CD14-positive monocyte (primary cell): ENCODE data around the gene SPATA2. TPM values are rescaled to one million over a fixed set of nuclear protein-coding genes. Genes with fewer than 3 reads are reported as not detected.

Experiments
- DNase-seq, 3 donors: peaks; one replicate each; pipeline ENCODE4 v3.0.0-alpha.2; 2011 to 2022
- H2AFZ ChIP-seq: 2 replicates; pipeline ENCODE4 v1.6.0; 2012; ENCODE audit warnings: mild to moderate bottlenecking, low read depth, low read length, inconsistent platforms; ENCODE audit not compliant: insufficient read depth, poor library complexity, severe bottlenecking
- H3K27ac ChIP-seq, 2 donors: 1 replicate in 1 of 2; 2 replicates in 1 of 2; pipeline ENCODE4 v1.5.1; 2012 to 2013; ENCODE audit warnings: low read length in 2 of 2, control low read depth in 1 of 2, inconsistent platforms in 1 of 2, low read depth in 1 of 2, mild to moderate bottlenecking in 1 of 2
- H3K27me3 ChIP-seq, 2 donors: one replicate each; pipeline versions ENCODE4 v1.6.0 to v1.6.1; 2011 to 2013; ENCODE audit warnings: low read length in 2 of 2; ENCODE audit not compliant: control insufficient read depth in 2 of 2, insufficient read depth in 2 of 2
- H3K36me3 ChIP-seq, 2 donors: replicated peaks in 1 of 2; 1 replicate in 1 of 2; 2 replicates in 1 of 2; pipeline versions ENCODE4 v1.5.1 to v1.6.1; 2012 to 2013; ENCODE audit warnings: low read length in 2 of 2, control low read depth in 1 of 2, inconsistent platforms in 1 of 2, mild to moderate bottlenecking in 1 of 2; ENCODE audit not compliant: insufficient read depth in 2 of 2, control insufficient read depth in 1 of 2
- H3K4me1 ChIP-seq, 2 donors: 1 replicate in 1 of 2; 2 replicates in 1 of 2; pipeline versions ENCODE4 v1.5.1 to v1.6.1; 2012 to 2013; ENCODE audit warnings: low read length in 2 of 2, control low read depth in 1 of 2, inconsistent platforms in 1 of 2, mild to moderate bottlenecking in 1 of 2, moderate library complexity in 1 of 2; ENCODE audit not compliant: insufficient read depth in 2 of 2, control insufficient read depth in 1 of 2
- H3K4me2 ChIP-seq: replicated peaks from 2 replicates; pipeline ENCODE3; 2012; ENCODE audit warnings: low read length, moderate library complexity, mild to moderate bottlenecking; ENCODE audit not compliant: poor library complexity, severe bottlenecking; ENCODE audit errors: extremely low read depth
- H3K4me3 ChIP-seq, 3 experiments: fragments of 200-600 bp in 1 of 3; sonication (generic) in 1 of 3; replicated peaks in 1 of 3; 1 replicate in 2 of 3; 2 replicates in 1 of 3; pipeline ENCODE4 v1.5.1; 2011 to 2013; ENCODE audit warnings: low read length in 3 of 3, mild to moderate bottlenecking in 3 of 3, control low read depth in 2 of 3, low read depth in 2 of 3, inconsistent platforms in 1 of 3, moderate library complexity in 1 of 3
- H3K79me2 ChIP-seq: 2 replicates; pipeline ENCODE4 v1.6.0; 2012; ENCODE audit warnings: mild to moderate bottlenecking, control low read depth, inconsistent platforms, low read length, moderate library complexity; ENCODE audit not compliant: insufficient read depth
- H3K9ac ChIP-seq: 2 replicates; pipeline ENCODE4 v1.6.0; 2017; ENCODE audit warnings: low read length, mild to moderate bottlenecking; ENCODE audit not compliant: insufficient read depth, poor library complexity, severe bottlenecking
- H3K9me3 ChIP-seq, 2 donors: replicated peaks in 1 of 2; 1 replicate in 1 of 2; 2 replicates in 1 of 2; pipeline versions ENCODE4 v1.5.1 to v1.6.1; 2012 to 2013; ENCODE audit warnings: low read length in 2 of 2, control low read depth in 1 of 2; ENCODE audit not compliant: control insufficient read depth in 1 of 2, insufficient read depth in 1 of 2
- H4K20me1 ChIP-seq: 2 replicates; pipeline ENCODE4 v1.6.0; 2012; ENCODE audit warnings: mild to moderate bottlenecking, low read length, control low read depth, moderate library complexity; ENCODE audit not compliant: insufficient read depth
- H3K27ac Mint-ChIP-seq, 7 donors: one replicate each; pipeline ENCODE4 v1.8.0; 2020; ENCODE audit warnings: mild to moderate bottlenecking in 7 of 7, mixed read lengths in 7 of 7, moderate library complexity in 6 of 7, inconsistent platforms in 2 of 7
- H3K27me3 Mint-ChIP-seq, 3 donors: one replicate each; pipeline ENCODE4 v1.8.0; 2021 to 2022; ENCODE audit warnings: low read depth in 3 of 3, mild to moderate bottlenecking in 3 of 3, mixed read lengths in 3 of 3, moderate library complexity in 3 of 3, inconsistent platforms in 1 of 3
- H3K36me3 Mint-ChIP-seq, 2 donors: one replicate each; pipeline ENCODE4 v1.8.0; 2020; ENCODE audit warnings: mixed read lengths in 2 of 2, inconsistent platforms in 1 of 2, mild to moderate bottlenecking in 1 of 2
- H3K4me1 Mint-ChIP-seq: one replicate; pipeline ENCODE4 v1.8.0; 2020; ENCODE audit warnings: mild to moderate bottlenecking, mixed read lengths
- H3K4me3 Mint-ChIP-seq, 2 donors: one replicate each; pipeline ENCODE4 v1.8.0; 2020; ENCODE audit warnings: mild to moderate bottlenecking in 2 of 2, mixed read lengths in 2 of 2, moderate library complexity in 1 of 2
- H3K9me3 Mint-ChIP-seq, 7 donors: one replicate each; pipeline ENCODE4 v1.8.0; 2020 to 2022; ENCODE audit warnings: mixed read lengths in 7 of 7, mild to moderate bottlenecking in 6 of 7, moderate library complexity in 6 of 7, inconsistent platforms in 2 of 7
- CTCF ChIP-seq: fragments of 200-600 bp; IDR thresholded peaks from one replicate; pipeline ENCODE4 v1.8.0; 2022; ENCODE audit warnings: antibody characterized with exemption, mild to moderate bottlenecking
- WGBS: methylation state at CpG from one replicate; pipeline ENCODE4 v1.1.5; 2013; ENCODE audit warnings: missing lambda C conversion rate; ENCODE audit not compliant: insufficient coverage; 5-methylcytosine and 5-hydroxymethylcytosine counted together
- intact Hi-C, 2 donors: fragments of 100-400 bp; cut with micrococcal nuclease; formaldehyde crosslinking; loops; one replicate each; pipeline versions ENCODE4 v1.15.0 to v1.15.1; 2023
- polyA plus RNA-seq, 3 donors: library from polyadenylated mRNA; depleted of rRNA in 1 of 3; unstranded in 2 of 3; stranded (reverse) in 1 of 3; fragments of 300-500 nt in 2 of 3; fragments of >200 nt in 1 of 3; fragmentation: Illumina TruSeq in 2 of 3; gene quantifications; 1 replicate in 2 of 3; 2 replicates in 1 of 3; pipeline ENCODE4 v1.2.3, GENCODE V29; 2012 to 2021

Gene SPATA2
- polyA plus RNA-seq, 3 donors: 1.9 to 13.3 (median 3.9) TPM

- no peaks in the 10 kb centered on the region for H4K20me1 ChIP-seq
- H3K4me1 Mint-ChIP-seq: peaks cover 97% of the 10 kb centered on the region
- peak overlapping the region; percentile 63 to 80 for H3K27ac ChIP-seq
- peaks cover 5 to 19% of the 10 kb centered on the region in 2 donors for H3K36me3 Mint-ChIP-seq
- peak overlapping the region; percentile 64 for H3K4me2 ChIP-seq
- H3K79me2 ChIP-seq: peaks cover 17% of the 10 kb centered on the region
- H3K4me3 ChIP-seq: peak overlapping the region in 1 of 3 experiments; percentile 33
- peaks cover 2 to 5% of the 10 kb centered on the region in 2 donors for H3K36me3 ChIP-seq
- peaks cover 97 to 100% of the 10 kb centered on the region in 2 donors for H3K4me1 ChIP-seq
- peak overlapping the region in 1 of 2 donors; percentile 46 for H3K4me3 Mint-ChIP-seq
- peak overlapping the region; percentile 52 for H3K9ac ChIP-seq
- H3K9me3 Mint-ChIP-seq: peaks cover 0 to 6% (median 0%) of the 10 kb centered on the region in 7 donors
- intact Hi-C loops: no loop called here
- H3K27ac Mint-ChIP-seq: peak overlapping the region; percentile 79 to 92 (median 85)
- no peaks in the 10 kb centered on the region for H3K27me3 Mint-ChIP-seq
- WGBS: no CpG with 5 or more reads among the region's 11 CpGs
- H3K9me3 ChIP-seq: no peaks in the 10 kb centered on the region
- no peak for DNase-seq
- no peak for TF ChIP-seq CTCF
- peak overlapping the region; percentile 74 for H2AFZ ChIP-seq
- H3K27me3 ChIP-seq: no peaks in the 10 kb centered on the region
Observed at GRCh38 chr20:49892817-49893216, 22.5 kb downstream of the SPATA2 start.

GRCh38 chr20:49892260-49892659, 23.1 kb downstream of the SPATA2 start:
- Mint-ChIP-seq H3K9me3 (peaks cover 0 to 3% (median 0%) of the 10 kb centered on the region in 7 donors), H3K27ac (peak overlapping the region; percentile 60 to 92 (median 85)), H3K4me1 (peaks cover 95% of the 10 kb centered on the region), H3K36me3 (peaks cover 11 to 24% of the 10 kb centered on the region in 2 donors), H3K27me3 (no peaks in the 10 kb centered on the region), H3K4me3 (peak overlapping the region; percentile 46 to 53)
- Histone ChIP-seq H3K9ac (peak overlapping the region; percentile 52), H3K27ac (peak overlapping the region; percentile 63 to 80), H3K36me3 (peaks cover 7 to 10% of the 10 kb centered on the region in 2 donors), H3K4me1 (peaks cover 95 to 96% of the 10 kb centered on the region in 2 donors), H3K4me2 (peak overlapping the region; percentile 64), H3K4me3 (peak overlapping the region in 1 of 3 experiments; percentile 33), H3K27me3 (no peaks in the 10 kb centered on the region), H4K20me1 (no peaks in the 10 kb centered on the region), H2AFZ (peak overlapping the region; percentile 74), H3K9me3 (no peaks in the 10 kb centered on the region), H3K79me2 (peaks cover 17% of the 10 kb centered on the region)
- 27% methylated on average over 5 of the region's 9 CpGs for WGBS
- no peak for TF ChIP-seq CTCF
- peak in 2 of 3 donors; percentile 24 to 34 for DNase-seq
- intact Hi-C loops: no loop called here
